Posterior vena cava (tissue), 2 donors: ENCODE data around the gene MYO5C. TPM values are rescaled to one million over a fixed set of nuclear protein-coding genes. Genes with fewer than 3 reads are reported as not detected.
"Not testable (repeated sequence)": the region's sequence is repeated elsewhere in the genome, so short reads cannot be mapped to it uniquely, and the experiment has no call there.

Experiments
- DNase-seq: peaks from one replicate; pipeline ENCODE4 v3.0.0-alpha.2; 2020; ENCODE audit warnings: low spot score
- intact Hi-C, 2 donors: fragments of 100-400 bp; cut with DNase I; formaldehyde crosslinking; loops; one replicate each; pipeline versions ENCODE4 v1.14.1 to v1.14.2; 2022 to 2023
- total RNA-seq, 2 donors: library from RNA; stranded (reverse); fragmentation: NEBNext Ultra II Directional; extraction: Animal tissue kit (Norgen Biotek cat#: 25700); gene quantifications; one replicate each; pipeline ENCODE4 v1.2.1, GENCODE V29; 2021
- donor health status: DM: yes; HTN: yes; CAD: no.
- donor health status: DM: yes; HTN: yes; CAD: no.

The MYO5C gene
- total RNA-seq, 2 donors from 2014 or later: 8.6 to 11.1 TPM

DNA sequence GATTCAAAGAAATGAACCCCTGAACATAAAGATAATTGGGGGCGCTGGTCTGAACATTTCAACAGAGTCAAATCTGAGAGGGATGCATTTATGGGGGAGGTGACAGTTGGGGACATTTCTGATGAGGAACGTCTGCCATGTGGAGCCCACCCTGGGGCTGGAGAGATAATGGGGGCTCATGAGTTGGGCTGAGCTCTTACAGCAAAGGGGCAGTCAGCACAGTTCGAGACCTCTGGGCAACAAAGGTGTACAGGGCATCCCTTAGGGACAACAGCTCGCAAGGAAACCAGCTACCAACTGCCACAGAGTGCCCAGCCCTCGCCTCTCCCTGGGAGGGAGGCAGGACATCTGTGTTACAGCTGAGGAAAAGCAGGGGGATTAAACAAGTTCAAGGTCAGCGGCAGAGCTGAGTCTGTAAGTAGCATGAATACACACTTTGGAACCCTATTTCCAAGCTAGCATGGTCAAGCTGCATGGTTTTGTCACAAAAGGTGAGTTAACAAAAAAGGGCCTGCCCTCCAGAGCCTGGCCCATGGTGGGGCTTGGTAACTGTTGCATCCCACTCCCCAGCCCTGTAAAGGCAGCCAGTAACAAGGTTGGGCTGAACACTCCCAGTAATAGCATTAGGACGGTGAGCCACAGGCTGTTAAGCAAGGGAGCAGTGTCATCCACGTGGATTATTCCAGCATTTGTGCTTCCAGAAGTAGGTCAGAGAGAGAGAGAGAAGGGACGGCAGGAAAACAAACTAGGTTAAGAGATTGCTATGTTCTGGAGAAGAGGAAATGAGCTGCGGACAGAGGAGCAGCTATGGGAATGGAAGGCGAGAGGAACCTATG lies 108.7 kb downstream of the MYO5C start:
- no peak for DNase-seq
- intact Hi-C loops: no loop called here

DNA sequence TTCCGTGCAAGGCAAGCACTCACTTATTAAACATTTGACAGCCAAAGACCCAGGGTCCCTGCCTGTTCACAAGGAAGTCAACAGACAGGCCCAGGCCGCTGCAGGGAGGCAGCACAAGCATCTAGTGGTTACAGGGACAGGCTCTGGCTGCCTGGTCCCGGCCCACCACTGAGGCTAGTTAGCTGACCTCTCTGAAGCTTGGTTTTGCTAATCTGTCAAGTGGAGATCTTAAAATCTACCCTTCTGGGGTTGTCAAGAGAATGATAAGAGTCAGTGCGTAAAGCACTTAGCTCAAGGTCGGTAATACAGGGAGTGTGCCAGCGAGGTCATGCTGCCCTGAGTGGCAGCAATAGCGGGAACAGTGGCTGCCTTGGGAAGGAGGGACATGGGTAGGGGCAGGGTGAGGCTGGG lies 110.4 kb downstream of the MYO5C start:
- DNase-seq: no peak
- intact Hi-C loops: no loop called here

DNA sequence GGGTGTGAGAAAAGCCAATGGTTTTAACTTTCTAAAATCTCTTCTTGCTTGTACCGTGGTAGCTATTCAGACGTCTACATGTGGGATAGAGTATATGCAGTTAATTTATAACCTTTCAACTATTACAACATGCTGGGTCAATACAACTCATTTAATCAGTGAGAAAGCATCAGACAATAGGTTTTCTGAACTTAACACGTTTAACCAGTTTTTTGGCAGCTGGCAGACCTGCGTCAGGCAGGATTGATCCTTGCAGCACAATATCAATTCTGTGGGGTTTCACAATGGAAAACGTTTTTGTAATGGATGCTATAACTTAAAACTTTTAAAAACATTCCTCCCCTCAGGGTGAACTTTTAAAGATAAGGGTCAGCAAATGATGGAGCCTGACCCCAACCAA lies 110.9 kb downstream of the MYO5C start:
- intact Hi-C loops: no loop called here
- no peak for DNase-seq

DNA sequence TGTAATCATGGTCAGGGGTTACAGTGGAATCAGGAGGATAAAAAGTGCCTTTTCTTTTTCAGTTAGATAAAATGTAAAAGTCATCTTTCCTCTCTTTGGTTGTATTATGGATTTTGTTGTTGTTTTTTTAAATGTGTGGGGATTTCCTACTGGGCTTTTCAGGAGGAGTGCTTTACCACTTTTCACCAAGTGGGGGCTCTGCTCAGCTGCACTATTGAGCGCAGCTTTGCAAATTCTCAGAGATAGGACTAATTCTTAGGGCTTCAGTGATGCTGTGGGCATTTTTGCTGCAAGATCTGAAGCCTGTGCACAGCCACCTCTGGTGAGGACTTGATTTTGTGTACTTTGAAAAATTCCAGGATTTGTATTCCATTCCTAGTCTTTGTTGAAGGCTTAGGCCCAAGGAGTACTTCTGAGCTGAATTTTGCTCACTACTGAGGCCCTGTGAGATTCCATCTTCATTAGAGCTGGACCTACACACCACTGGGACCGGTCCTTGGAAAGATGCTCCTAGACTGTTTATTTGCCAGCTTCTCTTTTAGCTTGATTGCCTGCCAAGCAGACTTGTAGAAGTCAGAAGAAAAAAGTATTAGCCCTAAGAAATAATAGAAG lies 111.9 kb downstream of the MYO5C start:
- intact Hi-C loops: no loop called here
- no peak for DNase-seq

DNA sequence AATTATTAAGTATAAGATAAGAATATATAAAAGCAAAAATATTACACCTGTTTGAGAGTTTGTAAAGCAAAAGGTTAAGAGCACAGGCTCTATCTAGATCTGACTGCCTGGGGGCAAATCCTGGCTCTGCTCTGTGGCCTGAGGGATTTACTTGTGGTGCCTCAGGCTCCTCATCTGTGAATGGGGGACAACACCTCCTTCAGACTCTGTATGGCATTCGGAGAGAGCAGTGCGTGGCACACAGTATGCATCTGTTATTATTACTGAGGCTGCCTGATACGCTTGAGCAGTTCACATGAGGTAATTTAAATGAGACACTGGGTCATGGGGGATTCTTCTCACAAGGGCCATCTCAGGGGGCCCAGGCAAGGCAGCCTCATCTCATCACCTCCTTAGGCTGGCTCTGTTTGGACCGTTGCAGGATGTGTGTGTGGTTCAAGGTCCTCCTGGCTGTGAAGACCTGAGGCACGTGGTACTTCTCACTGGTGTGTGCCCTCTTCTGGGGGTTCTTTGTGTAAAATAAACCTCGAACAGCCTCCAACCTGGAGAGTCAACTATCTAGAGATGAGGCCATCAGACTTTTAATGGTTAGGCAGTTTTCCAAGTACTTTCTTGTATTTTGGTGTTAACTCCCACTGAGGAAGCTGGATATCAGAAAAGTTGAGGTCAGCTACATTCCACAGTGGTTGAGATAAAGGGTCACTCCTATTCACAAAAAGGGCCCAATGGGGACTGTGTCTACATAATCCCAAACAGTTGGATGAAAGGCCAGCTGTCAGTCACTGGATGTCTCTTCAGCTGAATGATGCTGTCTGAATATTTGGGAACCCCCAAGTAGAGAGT lies 113.4 kb downstream of the MYO5C start:
- intact Hi-C loops: no loop called here
- no peak for DNase-seq

DNA sequence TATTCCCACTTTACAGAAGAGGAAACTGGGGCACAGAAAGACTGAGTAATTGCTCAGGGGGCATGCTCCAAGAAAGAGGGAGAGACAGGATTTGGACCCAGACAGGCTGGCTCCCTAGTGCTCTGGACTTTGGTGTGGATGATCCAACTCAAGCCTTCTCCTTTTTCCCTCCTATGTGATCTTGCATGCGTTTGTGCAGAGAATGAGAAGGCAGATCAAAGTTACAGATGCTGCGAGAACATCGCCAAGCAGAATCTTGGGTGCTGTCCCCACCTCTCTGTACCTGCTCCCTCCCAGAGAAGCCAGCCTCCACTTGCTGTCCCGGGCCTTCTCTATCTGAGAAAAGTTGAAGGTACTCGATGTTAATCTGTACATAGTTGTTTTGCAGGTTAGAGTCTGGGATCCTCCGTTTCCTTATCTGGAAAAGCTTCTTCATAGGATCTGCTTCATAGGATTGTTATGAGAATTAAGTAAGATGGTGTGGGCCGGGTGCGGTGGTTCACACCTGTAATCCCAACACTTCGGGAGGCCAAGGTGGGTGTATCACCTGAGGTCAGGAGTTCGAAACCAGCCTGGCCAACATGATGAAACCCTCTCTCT lies 114.7 kb downstream of the MYO5C start:
- DNase-seq: no peak
- intact Hi-C loops: no loop called here

DNA sequence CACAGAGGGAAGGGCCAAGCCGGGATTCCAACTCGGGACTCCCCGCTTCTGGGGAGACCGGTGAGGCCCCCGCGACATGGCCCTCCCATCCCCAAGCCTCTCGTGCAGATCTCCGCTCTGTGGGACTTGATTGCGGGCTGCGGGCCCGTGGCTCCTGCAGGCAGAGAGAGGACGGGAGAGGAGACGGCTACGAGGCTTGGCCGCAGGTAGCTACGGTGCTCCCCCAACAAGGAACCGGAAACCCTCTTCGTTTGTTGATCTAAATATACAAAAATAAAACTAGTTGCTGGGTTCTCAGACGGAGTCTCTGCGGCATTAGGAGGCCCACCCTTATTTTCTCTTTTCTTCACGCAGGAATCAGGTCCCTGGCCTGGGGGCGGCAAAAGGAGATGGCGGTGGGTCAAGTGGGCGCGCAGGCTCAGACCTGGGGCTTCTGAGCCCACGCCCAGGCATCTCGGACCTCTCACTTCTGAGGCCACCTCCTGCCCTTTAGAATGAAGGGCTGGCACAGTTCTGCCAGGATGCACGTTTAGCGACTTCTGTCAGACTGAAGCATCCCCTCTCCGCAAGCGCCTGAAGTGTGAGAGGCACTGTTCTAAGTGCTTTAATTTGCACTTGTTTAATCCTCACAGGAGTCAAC lies 115.3 kb downstream of the MYO5C start:
- no peak for DNase-seq
- intact Hi-C loops: no loop called here

DNA sequence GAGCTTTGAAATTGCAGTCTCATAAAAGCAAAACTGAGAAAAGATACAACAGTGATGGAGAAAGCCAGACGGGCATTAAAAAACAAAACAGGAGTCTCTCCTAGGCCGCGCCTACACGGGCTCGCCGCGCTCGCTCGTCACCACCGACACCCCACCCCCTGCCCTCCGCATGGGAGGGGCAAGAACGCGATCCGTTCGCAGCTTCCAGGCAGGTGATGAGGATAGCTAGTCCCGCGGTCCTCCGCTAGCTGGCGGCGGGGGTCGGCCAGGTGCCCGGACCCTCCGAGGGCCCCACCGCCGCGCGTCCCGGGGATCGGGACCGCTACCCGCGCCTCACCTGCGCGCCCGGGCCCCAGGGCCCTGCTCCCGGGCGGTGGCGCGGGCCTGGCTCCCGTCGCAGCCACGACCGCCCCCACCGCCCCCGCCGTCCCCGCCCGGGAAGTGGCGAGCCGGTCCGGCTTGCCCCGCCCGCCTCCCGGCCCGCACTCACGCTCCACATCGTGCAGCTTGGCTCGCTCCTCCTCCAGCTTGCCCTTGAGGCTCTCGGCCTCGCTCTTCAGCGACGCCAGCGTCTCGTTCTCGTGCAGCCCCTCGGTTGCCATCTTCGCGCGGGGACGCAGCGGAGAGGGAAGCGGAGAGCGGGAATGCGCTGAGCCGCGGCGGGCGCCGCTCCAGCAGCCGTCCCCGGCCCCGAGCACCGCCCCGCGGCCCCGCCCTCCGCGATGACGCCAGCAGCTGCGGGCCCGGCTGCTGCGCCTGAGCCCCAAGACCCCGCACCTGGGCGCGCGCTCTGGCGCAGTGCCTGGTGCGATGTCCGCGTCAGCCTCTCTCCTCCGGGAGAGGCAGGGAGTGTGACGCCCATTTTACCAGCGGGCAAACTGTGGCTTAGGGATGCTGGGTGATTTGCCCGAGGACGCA lies 116.1 kb downstream of the MYO5C start:
- intact Hi-C loops: no loop called here
- peak; percentile 93 for DNase-seq

DNA sequence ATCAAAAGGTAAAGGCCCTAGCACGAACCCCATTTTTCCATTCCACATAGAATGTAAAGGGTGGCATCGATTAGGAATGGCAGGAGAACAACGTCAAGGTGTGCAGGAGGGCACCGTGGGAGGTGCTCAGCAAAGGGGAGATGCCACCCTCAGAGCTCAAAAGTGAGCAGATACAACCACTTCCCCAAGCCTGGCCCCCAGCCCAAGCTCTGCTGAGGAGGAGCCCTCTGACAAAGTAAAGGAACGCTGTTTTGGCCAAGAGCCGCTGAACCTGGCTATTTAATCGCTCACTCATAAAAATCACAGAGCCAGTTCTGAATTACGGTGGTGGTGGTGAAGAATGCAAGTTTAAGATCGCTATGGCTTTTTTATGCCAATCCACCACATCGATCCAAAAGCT lies 116.8 kb downstream of the MYO5C start:
- no peak for DNase-seq
- intact Hi-C loops: no loop called here

DNA sequence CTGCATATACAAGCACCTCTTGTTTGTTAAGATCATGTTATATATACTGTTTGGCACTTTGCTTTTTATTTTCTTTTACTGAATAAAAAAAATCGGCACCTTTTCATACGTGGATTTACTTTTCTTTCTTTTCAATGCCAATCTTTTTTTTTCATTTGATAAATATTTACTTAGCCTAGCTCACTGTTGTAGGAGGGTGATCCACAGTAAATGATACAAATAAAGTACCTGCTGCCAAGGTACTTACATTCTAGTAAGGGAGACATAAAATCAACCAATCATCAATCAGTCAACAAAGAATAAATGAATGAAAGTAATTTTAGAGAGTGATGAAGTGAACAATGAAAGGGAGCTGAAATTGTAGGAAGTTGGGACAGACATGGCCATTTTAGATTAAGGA lies 122.7 kb downstream of the MYO5C start:
- no peak for DNase-seq
- intact Hi-C loops: no loop called here

DNA sequence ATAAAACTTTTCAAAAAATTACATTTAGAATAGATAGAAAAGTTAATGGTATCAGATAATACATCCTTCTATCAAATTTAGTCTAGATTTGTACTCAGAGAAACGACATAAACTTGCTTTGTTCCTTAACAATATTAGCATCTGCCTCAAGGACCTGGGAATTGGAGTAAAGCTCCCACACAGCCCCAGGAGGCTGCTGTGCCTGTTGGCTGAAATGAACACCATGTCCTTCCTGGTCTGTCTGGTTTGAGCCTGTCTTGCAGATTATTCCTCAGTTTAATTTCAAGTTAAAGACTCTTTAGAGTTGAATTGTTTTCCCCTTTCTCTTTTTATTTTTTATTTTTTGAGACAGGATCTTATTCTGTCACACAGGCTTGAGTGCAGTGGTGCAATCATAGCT lies 123.8 kb downstream of the MYO5C start:
- intact Hi-C loops: no loop called here
- no peak for DNase-seq

DNA sequence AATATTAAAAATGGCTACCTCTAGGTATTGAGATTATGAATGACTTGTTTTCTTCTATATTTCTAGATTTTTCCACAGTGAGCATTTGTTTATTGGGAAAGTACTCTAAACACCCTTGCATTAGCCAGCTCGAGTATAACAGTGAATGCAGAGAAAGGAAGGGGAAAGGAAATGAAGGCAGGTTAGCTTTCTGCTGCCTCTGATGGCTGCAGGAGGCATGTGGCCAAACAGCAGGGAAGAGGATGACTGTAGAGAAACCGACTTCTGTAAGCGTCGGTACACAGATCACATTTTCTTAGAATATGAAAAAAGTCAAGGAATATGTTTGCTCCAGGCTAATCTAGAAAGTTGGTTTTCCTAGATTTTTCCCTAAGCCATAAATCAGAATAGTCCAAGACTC lies 124.2 kb downstream of the MYO5C start:
- intact Hi-C loops: no loop called here
- no peak for DNase-seq

DNA sequence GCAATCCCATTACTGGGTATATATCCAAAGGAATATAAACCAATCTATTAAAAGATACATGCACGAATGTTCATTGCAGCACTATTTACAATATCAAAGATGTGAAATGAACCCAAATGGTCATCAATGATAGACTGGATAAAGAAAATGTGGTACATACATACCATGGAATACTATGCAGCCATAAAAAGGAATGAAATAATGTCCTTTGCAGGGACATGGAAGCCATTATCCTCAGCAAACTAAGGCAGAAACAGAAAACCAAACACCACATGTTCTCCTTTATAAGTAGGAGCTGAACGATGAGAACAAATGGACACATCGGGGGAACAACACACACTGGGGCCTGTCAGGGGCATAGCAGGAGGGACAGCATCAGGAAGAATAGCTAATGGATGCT lies 125.4 kb downstream of the MYO5C start:
- intact Hi-C loops, DNase-seq: not testable (repeated sequence)

DNA sequence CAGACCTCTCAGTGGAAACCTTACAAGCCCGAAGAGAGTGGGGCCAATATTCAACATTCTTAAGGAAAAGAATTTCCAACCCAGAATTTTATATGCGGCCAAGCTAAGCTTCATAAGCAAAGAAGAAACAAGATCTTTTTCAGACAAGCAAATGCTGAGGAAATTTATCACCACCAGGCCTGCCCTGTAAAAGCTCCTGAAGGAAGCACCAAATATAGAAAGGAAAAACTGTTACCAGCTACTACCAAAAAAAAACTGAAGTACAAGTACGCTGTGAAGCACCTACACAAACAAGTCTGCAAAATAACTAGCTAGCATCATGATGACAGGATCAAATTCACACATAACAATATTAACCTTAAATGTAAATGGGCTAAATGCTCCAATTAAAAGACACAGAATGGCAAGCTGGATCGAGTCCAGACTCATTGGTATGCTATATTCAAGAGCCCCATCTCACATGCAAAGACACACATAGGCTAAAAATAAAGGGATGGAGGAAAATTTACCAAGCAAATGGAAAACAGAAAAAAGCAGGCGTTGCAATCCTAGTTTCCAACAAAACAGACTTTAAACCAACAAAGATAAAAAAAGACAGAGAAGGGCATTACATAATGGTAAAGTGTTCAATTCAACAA lies 130.0 kb downstream of the MYO5C start:
- DNase-seq, intact Hi-C loops: not testable (repeated sequence)

DNA sequence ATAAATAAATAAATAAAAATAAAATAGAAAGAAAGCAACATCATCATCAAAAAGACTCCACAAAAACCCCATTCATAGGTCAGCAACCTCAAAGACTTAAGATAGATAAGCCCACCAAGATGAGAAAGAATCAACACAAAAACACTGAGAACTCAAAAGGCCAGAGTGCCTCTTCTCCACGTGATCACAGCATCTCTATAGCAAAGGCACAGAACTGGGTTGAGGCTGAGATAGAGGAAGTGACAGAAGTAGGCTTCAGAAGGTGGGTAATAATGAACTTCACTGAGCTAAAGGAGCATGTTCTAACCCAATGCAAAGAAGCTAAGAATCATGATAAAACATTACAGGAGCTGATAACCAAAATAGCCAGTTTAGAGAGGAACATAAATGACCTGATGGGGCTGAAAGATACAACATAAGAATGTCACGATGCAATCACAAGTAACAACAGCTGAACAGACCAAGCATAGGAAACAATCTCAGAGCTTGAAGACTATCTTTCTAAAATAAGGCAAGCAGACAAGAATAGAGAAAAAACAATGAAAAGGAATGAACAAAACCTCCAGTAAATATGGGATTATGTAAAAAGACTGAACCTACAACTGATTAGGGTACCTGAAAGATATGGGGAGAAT lies 130.9 kb downstream of the MYO5C start:
- DNase-seq: no peak
- intact Hi-C loops: no loop called here

DNA sequence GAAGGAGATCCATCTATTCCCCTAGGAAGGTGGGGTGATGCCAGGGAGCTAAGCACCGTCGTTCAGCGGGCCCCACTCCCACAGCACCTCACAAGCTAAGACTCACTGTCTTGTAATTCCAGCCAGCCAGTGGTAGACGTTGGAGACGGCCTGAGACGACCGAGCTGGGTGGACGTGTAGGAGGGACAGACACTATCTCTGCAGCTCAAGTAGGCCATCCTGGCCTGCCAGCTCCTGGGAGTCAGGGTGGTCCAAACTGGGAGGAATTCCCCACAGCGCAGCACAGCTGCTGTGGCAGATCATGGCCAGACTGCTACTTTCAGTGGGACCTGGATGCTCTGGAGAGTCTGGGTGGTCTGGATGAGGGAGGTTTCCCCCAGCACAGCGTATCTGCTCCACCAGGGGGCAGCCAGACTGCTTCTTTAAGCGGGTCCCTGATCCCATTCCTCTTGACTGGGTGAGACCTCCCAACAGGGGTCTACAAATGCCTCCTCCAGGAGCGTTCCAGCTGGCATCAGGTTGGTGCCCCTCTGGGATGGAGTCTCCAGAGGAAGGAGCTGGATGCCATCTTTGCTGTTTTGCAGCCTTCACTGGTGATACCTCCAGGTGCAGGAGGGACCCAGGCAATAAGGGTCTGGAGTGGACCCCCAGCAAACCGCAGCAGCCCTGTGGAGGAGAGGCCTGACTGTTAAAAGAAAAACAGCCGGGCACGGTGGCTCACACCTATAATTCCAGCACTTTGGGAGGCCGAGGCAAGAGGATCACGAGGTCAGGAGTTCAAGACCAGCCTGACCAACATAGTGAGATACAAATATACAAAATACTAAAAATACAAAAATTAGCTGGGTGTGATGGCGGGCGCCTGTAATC lies 132.0 kb downstream of the MYO5C start:
- intact Hi-C loops: no loop called here
- no peak for DNase-seq

DNA sequence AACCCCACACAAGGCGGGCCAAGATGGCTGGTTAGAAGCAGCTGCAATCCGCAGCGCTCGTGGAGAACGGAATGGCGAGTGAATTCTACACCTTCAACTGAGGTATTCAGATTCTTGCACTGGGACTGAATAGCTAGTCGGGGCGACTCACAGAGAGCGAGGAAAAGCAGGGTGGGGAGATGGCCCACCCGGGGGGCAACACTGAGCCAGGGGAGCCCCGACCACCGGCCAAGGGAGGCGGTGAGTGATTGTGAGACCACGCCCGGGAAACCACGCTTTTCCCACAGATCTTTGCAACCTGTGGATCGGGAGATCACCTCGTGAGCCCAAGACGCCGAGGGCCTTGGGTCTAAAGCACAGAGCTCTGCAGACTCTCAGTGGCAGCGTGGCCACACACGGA lies 132.7 kb downstream of the MYO5C start:
- DNase-seq: no peak
- intact Hi-C loops: no loop called here
